IMR-90 (cell line): ENCODE measurements around the gene AVP.

Experiments used
- BHLHE40 ChIP-seq: fragments of 150-350 bp; IDR thresholded peaks from 2 replicates; pipeline ENCODE4 v1.6.1; 2016; ENCODE audit warnings: mild to moderate bottlenecking, low read depth, low read length
- CEBPB ChIP-seq: IDR thresholded peaks from 2 replicates; pipeline ENCODE4 v1.6.1; 2012; ENCODE audit warnings: low read depth, low read length, improper control_type of control experiment
- CTCF ChIP-seq: conservative IDR thresholded peaks from 2 replicates; pipeline ENCODE4 v1.5.1; 2012; ENCODE audit warnings: mild to moderate bottlenecking, low read depth, low read length, improper control_type of control experiment
- ELK1 ChIP-seq: fragments of 150-350 bp; IDR thresholded peaks from 2 replicates; pipeline ENCODE4 v1.6.1; 2016; ENCODE audit warnings: low read depth, mild to moderate bottlenecking, low read length, moderate library complexity, borderline replicate concordance
- FOS ChIP-seq: fragments of 150-350 bp; IDR thresholded peaks from 2 replicates; pipeline ENCODE4 v1.6.1; 2016; ENCODE audit warnings: low read depth, low read length
- MAFK ChIP-seq: IDR thresholded peaks from 2 replicates; pipeline ENCODE4 v1.6.1; 2012; ENCODE audit warnings: low read depth, low read length, improper control_type of control experiment
- MXI1 ChIP-seq: IDR thresholded peaks from 2 replicates; pipeline ENCODE4 v1.6.1; 2012; ENCODE audit warnings: low read depth, mild to moderate bottlenecking, low read length, moderate library complexity, borderline replicate concordance
- NFE2L2 ChIP-seq: fragments of 150-350 bp; IDR thresholded peaks from 2 replicates; pipeline ENCODE4 v1.6.1; 2016; ENCODE audit warnings: low read depth, mild to moderate bottlenecking, low read length
- POLR2A ChIP-seq: IDR thresholded peaks from 2 replicates; pipeline ENCODE4 v1.6.1; 2012; ENCODE audit warnings: mild to moderate bottlenecking, low read depth, low read length
- RAD21 ChIP-seq: IDR thresholded peaks from 2 replicates; pipeline ENCODE4 v1.6.1; 2012; ENCODE audit warnings: low read length, improper control_type of control experiment
- RCOR1 ChIP-seq: IDR thresholded peaks from 2 replicates; pipeline ENCODE4 v1.6.1; 2012; ENCODE audit warnings: mild to moderate bottlenecking, low read length, improper control_type of control experiment; ENCODE audit not compliant: insufficient replicate concordance
- RFX5 ChIP-seq: IDR thresholded peaks from 2 replicates; pipeline ENCODE4 v1.8.0; 2012; ENCODE audit warnings: low read depth, mild to moderate bottlenecking, low read length, moderate library complexity
- SMC3 ChIP-seq: fragments of 150-350 bp; IDR thresholded peaks from 2 replicates; pipeline ENCODE4 v1.6.1; 2016; ENCODE audit warnings: low read depth, mild to moderate bottlenecking, antibody characterized with exemption, low read length, moderate library complexity
- USF2 ChIP-seq: fragments of 150-350 bp; IDR thresholded peaks from 2 replicates; pipeline ENCODE4 v1.6.1; 2017; ENCODE audit warnings: mild to moderate bottlenecking, antibody characterized with exemption, low read length, low read depth

- TF ChIP-seq NFE2L2, result no peak
- TF ChIP-seq POLR2A, result no peak
- no peak for TF ChIP-seq CTCF
- no peak for TF ChIP-seq RCOR1
- TF ChIP-seq ELK1, result no peak
- TF ChIP-seq MAFK, result no peak
- TF ChIP-seq FOS, result no peak
- TF ChIP-seq MXI1, result no peak
- no peak for TF ChIP-seq RFX5
- no peak for TF ChIP-seq RAD21
- TF ChIP-seq SMC3, result no peak
- TF ChIP-seq USF2, result no peak
- no peak for TF ChIP-seq BHLHE40
- TF ChIP-seq CEBPB, result no peak
Measured at GRCh38 chr20:3100480-3100879, 16.0 kb upstream of the AVP start.
